Neuronal stem cell (in vitro differentiated cells): Measurements from ENCODE around the gene RUBCN.
"Not testable (repeated sequence)": the region's sequence is repeated elsewhere in the genome, so short reads cannot be mapped to it uniquely, and the experiment has no call there.

Experiments
- DNase-seq: peaks from one replicate; pipeline ENCODE4 v3.0.0-alpha.2; 2013; ENCODE audit warnings: low spot score
- H2AFZ ChIP-seq: one replicate; pipeline ENCODE4 v1.6.1; 2013; ENCODE audit warnings: mild to moderate bottlenecking, low read length, inconsistent platforms
- H2AK5ac ChIP-seq: 2 replicates; pipeline ENCODE4 v1.6.1; 2013; ENCODE audit warnings: low read depth, mild to moderate bottlenecking, inconsistent platforms, low read length, moderate library complexity, mixed read lengths
- H2BK120ac ChIP-seq: 2 replicates; pipeline ENCODE4 v1.6.1; 2013; ENCODE audit warnings: low read depth, mild to moderate bottlenecking, inconsistent platforms, low read length, moderate library complexity, mixed read lengths
- H2BK12ac ChIP-seq: one replicate; pipeline ENCODE4 v1.6.1; 2013; ENCODE audit warnings: low read length, inconsistent platforms
- H2BK15ac ChIP-seq: 2 replicates; pipeline ENCODE4 v1.6.1; 2013; ENCODE audit warnings: mild to moderate bottlenecking, low read length, inconsistent platforms, mixed read lengths
- H2BK5ac ChIP-seq: one replicate; pipeline ENCODE4 v1.6.1; 2013; ENCODE audit warnings: inconsistent platforms, mild to moderate bottlenecking, low read length, moderate library complexity
- H3K14ac ChIP-seq: one replicate; pipeline ENCODE4 v1.6.1; 2013; ENCODE audit warnings: low read length, inconsistent platforms
- H3K18ac ChIP-seq: 2 replicates; pipeline ENCODE4 v1.6.1; 2013; ENCODE audit warnings: low read length, inconsistent platforms
- H3K23ac ChIP-seq: 2 replicates; pipeline ENCODE4 v1.6.1; 2013; ENCODE audit warnings: low read depth, mild to moderate bottlenecking, mixed read lengths, low read length, inconsistent platforms; ENCODE audit not compliant: poor library complexity
- H3K27ac ChIP-seq: replicated peaks from 3 replicates; pipeline ENCODE4 v1.5.1; 2013; ENCODE audit warnings: low read length, inconsistent platforms
- H3K27me3 ChIP-seq, 3 experiments: 2 replicates each; pipeline ENCODE4 v1.6.1; 2013; ENCODE audit warnings: low read length in 3 of 3, mild to moderate bottlenecking in 2 of 3, inconsistent platforms in 1 of 3, low read depth in 1 of 3, mixed read lengths in 1 of 3, moderate library complexity in 1 of 3; ENCODE audit not compliant: control insufficient read depth in 3 of 3, insufficient read depth in 3 of 3
- H3K36me3 ChIP-seq, 2 donors: replicated peaks in 1 of 2; 2 replicates each; pipeline ENCODE4 v1.6.1; 2013; ENCODE audit warnings: low read length in 2 of 2; ENCODE audit not compliant: control insufficient read depth in 2 of 2, insufficient read depth in 2 of 2
- H3K4ac ChIP-seq: 2 replicates; pipeline ENCODE4 v1.6.1; 2013; ENCODE audit warnings: inconsistent platforms, mild to moderate bottlenecking, low read length, moderate library complexity
- H3K4me1 ChIP-seq, 2 donors: 1 replicate in 1 of 2; 2 replicates in 1 of 2; pipeline ENCODE4 v1.6.1; 2013; ENCODE audit warnings: low read length in 2 of 2, low read depth in 1 of 2; ENCODE audit not compliant: control insufficient read depth in 2 of 2, insufficient read depth in 1 of 2
- H3K4me2 ChIP-seq: one replicate; pipeline ENCODE4 v1.6.1; 2013; ENCODE audit warnings: mild to moderate bottlenecking, low read length, inconsistent platforms; ENCODE audit not compliant: insufficient read depth, poor library complexity, severe bottlenecking
- H3K4me3 ChIP-seq, 2 donors: 2 replicates each; pipeline ENCODE4 v1.5.1; 2013; ENCODE audit warnings: low read length in 2 of 2, mild to moderate bottlenecking in 2 of 2, inconsistent platforms in 1 of 2, moderate library complexity in 1 of 2
- H3K79me1 ChIP-seq: one replicate; pipeline ENCODE4 v1.6.1; 2013; ENCODE audit warnings: low read depth, mild to moderate bottlenecking, inconsistent platforms, low read length, moderate library complexity
- H3K9ac ChIP-seq: one replicate; pipeline ENCODE4 v1.6.1; 2013; ENCODE audit warnings: mild to moderate bottlenecking, low read depth, low read length, inconsistent platforms; ENCODE audit not compliant: poor library complexity
- H3K9me3 ChIP-seq, 2 donors: replicated peaks in 1 of 2; 2 replicates each; pipeline versions ENCODE3 to v1.6.1; 2013; ENCODE audit warnings: low read length in 2 of 2, mild to moderate bottlenecking in 2 of 2, inconsistent platforms in 1 of 2, low read depth in 1 of 2, mixed read lengths in 1 of 2, moderate library complexity in 1 of 2; ENCODE audit not compliant: control insufficient read depth in 2 of 2, insufficient read depth in 1 of 2
- H4K8ac ChIP-seq: one replicate; pipeline ENCODE4 v1.6.1; 2013; ENCODE audit warnings: low read depth, mild to moderate bottlenecking, inconsistent platforms, low read length, moderate library complexity
- H4K91ac ChIP-seq: one replicate; pipeline ENCODE4 v1.6.1; 2013; ENCODE audit warnings: low read length, low read depth, mild to moderate bottlenecking, inconsistent platforms; ENCODE audit not compliant: poor library complexity
- WGBS, 2 donors: extraction: QIAGEN DNeasy Blood & Tissue Kit; methylation state at CpG; one replicate each; pipeline ENCODE4 v1.1.7; 2013; ENCODE audit warnings: missing lambda C conversion rate in 2 of 2, mixed read lengths in 1 of 2; ENCODE audit not compliant: insufficient read length in 2 of 2, insufficient replicate concordance in 1 of 2; ENCODE audit errors: extremely low coverage in 2 of 2; 5-methylcytosine and 5-hydroxymethylcytosine counted together

RUBCN gene

GRCh38 chr3:197656960-197657359 lies 79.7 kb downstream of the RUBCN start:
- H3K79me1 ChIP-seq, H2BK12ac ChIP-seq, H3K4me3 ChIP-seq, H4K8ac ChIP-seq, H3K27me3 ChIP-seq, H3K14ac ChIP-seq, H3K9ac ChIP-seq, H3K23ac ChIP-seq, H3K36me3 ChIP-seq, H3K4me1 ChIP-seq, H3K18ac ChIP-seq, DNase-seq, H2AFZ ChIP-seq, H3K4ac ChIP-seq, H2BK120ac ChIP-seq, H2BK15ac ChIP-seq, H4K91ac ChIP-seq, H3K27ac ChIP-seq, H2BK5ac ChIP-seq, H3K4me2 ChIP-seq, H2AK5ac ChIP-seq, H3K9me3 ChIP-seq: not testable (repeated sequence)
- no CpG with 5 or more reads among the region's 12 CpGs for WGBS, 2 donors

GRCh38 chr3:197656129-197656528 lies 80.6 kb downstream of the RUBCN start:
- H3K14ac ChIP-seq, H3K4me2 ChIP-seq, H3K4ac ChIP-seq, H2BK120ac ChIP-seq, H3K18ac ChIP-seq, H3K9ac ChIP-seq, H2BK15ac ChIP-seq, H2BK5ac ChIP-seq, H3K27me3 ChIP-seq, H3K9me3 ChIP-seq, H3K79me1 ChIP-seq, H4K8ac ChIP-seq, H3K36me3 ChIP-seq, H2AFZ ChIP-seq, H3K4me1 ChIP-seq, H3K27ac ChIP-seq, H3K23ac ChIP-seq, DNase-seq, H3K4me3 ChIP-seq, H4K91ac ChIP-seq, H2AK5ac ChIP-seq, H2BK12ac ChIP-seq: not testable (repeated sequence)
- WGBS, 2 donors = no CpG with 5 or more reads among the region's 3 CpGs

GRCh38 chr3:197654998-197655330 lies 81.7 kb downstream of the RUBCN start:
- not testable (repeated sequence) for H3K9ac ChIP-seq, H3K23ac ChIP-seq, H3K4me1 ChIP-seq, H2BK15ac ChIP-seq, H3K4me3 ChIP-seq, H3K9me3 ChIP-seq, H4K91ac ChIP-seq, H4K8ac ChIP-seq, H2AK5ac ChIP-seq, H3K4ac ChIP-seq, H3K27ac ChIP-seq, H3K14ac ChIP-seq, H2BK5ac ChIP-seq, H3K36me3 ChIP-seq, H3K18ac ChIP-seq, H3K27me3 ChIP-seq, H3K4me2 ChIP-seq, H2BK12ac ChIP-seq, H3K79me1 ChIP-seq, DNase-seq, H2AFZ ChIP-seq, H2BK120ac ChIP-seq
- no CpG with 5 or more reads among the region's 22 CpGs for whole genome bisulfite sequencing, 2 donors

- H2BK120ac ChIP-seq, H3K23ac ChIP-seq, H2BK5ac ChIP-seq, H2AFZ ChIP-seq, H3K14ac ChIP-seq, H3K9me3 ChIP-seq, H3K27me3 ChIP-seq, H3K18ac ChIP-seq, H3K9ac ChIP-seq, H4K8ac ChIP-seq, H3K27ac ChIP-seq, H3K4me1 ChIP-seq, H4K91ac ChIP-seq, H2BK12ac ChIP-seq, H3K4ac ChIP-seq, H3K79me1 ChIP-seq, H2BK15ac ChIP-seq, H3K36me3 ChIP-seq, H2AK5ac ChIP-seq: not testable (repeated sequence)
- peak; percentile 2 for DNase-seq
- peak overlapping the region; percentile 56 for H3K4me2 ChIP-seq
- peak overlapping the region in 1 of 2 donors; percentile 34 for H3K4me3 ChIP-seq
- no CpG with 5 or more reads among the region's 100 CpGs for WGBS, 2 donors
Observed at GRCh38 chr3:197654090-197654997, 82.4 kb downstream of the RUBCN start.
